CD4-positive, alpha-beta T cell treated with Interleukin-12 subunit alpha and Interleukin-12 subunit beta, for 1 hour (primary cell): ENCODE results near the gene MYO1B.

Experiments
- DNase-seq: peaks from one replicate; pipeline ENCODE4 v3.0.0-alpha.2; 2020

MYO1B gene

DNA sequence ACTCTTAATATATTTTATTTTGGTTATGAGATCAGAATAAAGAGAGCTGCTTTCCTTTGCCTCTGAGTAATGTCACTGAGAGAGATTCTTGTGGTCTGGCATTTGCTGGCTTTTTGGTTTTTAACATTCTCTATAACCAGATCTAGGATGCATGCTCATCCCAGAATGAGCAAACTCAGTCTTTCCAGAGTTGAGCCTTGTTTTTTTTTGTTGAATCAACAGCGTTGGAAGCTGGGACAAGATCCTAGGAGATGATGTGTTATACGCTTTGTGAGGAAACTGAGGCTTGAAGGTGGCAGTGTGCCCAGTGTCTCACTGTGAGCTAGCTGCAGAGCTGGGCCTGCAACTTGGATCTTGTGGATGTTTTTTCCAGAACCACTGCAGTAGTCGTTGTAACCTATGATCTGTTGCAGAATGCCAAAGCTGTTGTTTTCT, 19.5 kb downstream of the MYO1B start:
- DNase-seq, result no peak

DNA sequence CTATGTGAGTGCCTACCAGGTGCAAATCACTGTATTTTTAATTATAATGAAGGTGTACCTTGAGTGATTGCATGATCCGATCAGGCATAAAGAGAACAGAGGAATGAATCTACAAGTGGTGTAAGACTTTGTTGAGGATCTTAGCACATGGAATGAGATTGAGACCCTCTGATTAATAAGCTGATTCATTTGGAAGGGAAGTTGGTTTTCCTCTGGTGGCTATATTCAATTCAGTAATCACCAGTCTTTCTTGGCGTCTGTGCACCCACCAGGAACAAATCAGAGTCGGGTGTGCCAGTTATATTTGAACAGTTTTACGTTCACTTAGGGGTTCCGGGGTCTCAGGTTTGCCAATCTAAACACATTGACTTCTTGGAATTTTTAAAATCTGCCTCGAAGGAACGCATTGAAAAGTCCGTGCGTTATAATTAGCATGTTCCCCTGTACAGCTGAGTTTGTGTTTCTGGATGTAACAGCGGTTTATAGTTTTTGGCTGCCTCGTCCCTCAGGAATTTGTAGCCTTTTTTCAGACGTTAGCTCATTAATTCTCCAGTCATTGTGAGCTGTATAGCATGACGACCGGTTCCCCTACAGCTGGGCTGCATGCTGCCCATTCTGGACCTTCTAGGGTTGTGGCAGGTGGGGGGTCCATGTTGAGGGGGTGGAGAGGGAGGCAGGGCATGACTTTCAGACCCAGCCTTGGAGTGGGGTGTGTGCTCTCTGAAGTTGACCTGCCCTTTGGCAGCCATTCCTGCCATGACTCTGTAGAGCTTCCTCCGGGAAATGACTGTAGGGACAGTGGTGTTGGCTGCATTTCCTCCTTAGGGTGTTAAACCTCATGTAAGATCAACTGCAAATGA, 20.3 kb downstream of the MYO1B start:
- no peak for DNase-seq

DNA sequence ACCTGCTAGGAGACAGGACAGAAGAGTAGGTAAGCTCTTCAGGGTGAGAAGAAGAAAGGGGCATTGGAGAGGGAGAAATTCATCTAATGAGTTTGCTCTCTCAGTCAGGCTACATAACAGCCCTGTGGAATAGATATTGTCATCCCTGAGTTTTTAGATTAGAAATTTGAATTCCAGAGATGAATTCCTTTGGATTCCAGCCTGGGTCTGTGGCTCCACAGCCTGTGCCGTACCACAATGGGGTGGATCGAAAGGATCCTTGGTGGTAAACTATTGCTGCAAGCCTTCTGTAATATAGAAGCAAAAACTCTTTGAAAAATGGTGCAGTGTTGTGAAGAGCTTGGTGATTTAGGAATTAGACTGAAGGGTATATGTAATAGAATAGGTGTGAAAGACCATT, 21.0 kb downstream of the MYO1B start:
- no peak for DNase-seq

DNA sequence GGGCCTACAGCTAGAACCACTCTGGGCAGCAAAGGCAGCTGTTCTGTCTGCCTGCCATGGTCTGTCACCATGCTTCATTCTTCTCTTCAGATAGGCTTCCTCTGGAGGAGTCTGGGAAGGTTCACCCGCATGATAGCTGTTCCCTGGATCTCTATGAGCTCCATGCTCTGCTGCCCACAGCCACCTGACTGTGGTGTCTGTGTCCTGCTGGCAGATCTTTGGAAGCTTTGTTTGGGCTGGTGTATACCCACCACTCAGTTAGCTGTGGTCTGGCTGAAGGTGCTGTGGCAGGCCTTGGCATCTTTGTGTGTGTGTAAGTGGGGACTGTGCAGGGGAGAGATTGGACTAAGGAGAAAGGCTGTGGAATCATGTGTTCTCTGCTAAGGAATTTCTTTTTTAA, 23.4 kb downstream of the MYO1B start:
- DNase-seq, result no peak

DNA sequence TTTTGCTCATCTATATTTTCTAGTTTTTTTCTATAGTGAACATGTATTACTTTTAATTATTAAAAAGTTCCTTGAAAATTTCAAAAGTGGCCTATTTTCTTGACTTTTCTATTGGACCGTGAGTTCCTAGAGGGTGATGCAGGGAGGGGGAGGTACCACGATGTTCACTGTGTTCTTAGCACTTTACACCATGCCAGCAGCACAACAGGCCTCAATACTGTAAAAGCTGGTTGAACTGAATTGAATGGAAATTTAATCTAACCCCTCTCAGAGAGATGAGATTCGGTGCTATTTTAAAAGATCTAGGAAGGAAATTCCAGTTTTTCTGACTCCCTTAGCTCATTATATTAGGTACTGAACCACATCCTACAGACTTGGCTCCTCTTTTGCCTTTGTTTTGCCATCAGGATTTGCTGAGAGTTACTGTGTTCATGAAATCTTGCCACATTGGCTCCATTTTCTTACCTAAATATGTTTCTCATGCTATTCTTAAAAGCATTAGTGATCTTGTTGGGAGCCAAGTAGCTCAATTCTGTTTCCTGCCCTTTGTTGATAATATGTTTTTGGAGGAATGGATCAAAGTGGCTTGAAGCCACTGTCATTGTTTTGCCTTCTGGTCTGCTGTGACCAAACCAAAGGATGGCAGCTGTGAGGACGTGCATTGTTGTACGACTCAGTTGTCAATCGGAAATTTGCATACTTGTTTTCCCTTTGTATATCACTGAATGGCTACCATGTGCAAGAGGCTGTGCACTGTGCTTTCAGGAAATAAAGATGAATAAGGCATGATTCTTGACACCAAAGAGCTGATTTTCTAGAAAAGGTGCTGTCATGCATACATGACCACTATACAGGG, 25.3 kb downstream of the MYO1B start:
- DNase-seq, result no peak

DNA sequence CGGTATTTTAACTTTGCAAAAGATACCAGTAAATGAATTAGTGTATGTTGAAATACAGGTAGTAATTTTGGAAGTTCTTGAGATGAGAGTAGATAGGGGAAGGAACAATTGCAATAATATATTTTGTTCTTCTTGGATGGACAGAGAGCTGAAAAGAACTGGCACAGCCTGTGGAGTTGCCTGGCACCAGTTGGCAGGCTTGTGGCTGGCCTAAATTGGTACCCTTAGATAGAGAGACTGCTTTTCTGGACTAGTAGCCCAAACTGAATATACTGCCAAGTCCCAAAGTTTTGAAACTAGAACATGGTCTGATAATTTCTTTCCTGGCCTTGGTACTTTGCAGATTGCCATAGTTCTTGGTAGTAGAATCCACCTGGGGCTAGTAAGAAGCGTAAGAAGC, 26.9 kb downstream of the MYO1B start:
- no peak for DNase-seq

DNA sequence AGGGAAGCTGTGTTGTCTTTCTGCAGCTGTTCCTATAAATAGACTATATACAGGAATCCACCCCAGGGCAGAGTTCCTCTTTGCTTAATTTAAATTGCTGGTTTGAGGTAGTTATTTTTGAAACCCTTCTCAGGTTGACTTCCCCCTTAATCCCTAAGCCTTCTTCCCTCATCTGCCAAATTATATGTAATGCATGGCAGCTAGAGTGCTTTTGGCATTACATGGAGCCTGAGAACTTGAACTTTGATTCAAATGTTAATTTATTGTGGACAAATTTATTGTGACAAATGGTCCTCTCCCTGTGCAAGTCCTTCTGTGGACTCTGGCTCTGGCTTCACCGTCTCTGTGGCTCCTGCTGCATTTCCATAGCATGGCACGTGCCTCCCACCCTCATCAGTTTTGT, 29.2 kb downstream of the MYO1B start:
- DNase-seq, result no peak

DNA sequence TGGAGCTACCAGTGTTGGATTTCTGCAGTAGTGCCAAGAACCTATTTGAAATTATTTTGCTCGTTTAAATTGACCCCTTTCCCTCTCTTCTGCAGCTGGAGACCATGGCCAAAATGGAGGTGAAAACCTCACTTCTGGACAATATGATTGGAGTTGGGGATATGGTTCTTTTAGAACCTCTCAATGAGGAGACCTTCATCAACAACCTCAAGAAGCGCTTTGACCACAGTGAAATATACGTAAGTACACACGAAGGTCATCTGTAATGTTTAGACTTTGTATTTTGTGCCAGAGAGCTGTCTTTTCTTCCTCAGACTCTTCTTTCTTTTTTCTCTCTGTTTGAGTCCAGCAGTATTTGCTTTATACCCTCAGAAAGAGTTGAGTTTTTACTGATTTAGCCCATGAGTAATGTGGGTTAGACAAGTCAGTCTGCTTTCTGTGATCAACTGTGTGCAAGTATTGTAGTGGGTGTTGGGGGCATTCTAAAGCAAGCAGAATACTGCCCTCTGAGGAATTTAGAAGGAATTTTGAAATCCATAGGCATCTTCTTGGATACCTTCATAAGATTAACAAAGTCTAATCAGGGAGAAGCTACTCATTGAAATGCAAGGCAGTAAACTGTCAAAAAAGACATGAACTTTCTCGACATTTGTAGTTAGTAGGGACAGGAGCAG, 31.7 kb downstream of the MYO1B start:
- DNase-seq, result no peak

DNA sequence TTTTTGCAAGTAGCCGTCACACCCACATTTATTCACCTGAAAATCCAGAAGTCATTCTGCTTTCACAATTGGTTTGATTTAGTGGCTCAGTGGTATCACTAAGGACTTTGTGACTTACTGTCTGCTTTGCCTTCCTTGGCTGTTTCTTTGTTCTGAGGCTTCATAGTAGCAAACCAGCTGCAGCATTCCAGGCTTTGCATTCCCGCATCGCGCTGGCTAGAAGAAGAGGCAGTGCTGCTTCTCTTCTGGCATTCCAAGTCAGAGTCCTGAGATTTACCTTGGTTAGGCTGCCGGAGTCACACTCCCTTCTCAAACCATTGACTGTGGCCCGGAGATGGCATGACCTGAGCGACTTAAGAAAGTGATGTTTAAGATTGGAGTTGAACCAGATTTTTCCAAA, 35.1 kb downstream of the MYO1B start:
- no peak for DNase-seq

DNA sequence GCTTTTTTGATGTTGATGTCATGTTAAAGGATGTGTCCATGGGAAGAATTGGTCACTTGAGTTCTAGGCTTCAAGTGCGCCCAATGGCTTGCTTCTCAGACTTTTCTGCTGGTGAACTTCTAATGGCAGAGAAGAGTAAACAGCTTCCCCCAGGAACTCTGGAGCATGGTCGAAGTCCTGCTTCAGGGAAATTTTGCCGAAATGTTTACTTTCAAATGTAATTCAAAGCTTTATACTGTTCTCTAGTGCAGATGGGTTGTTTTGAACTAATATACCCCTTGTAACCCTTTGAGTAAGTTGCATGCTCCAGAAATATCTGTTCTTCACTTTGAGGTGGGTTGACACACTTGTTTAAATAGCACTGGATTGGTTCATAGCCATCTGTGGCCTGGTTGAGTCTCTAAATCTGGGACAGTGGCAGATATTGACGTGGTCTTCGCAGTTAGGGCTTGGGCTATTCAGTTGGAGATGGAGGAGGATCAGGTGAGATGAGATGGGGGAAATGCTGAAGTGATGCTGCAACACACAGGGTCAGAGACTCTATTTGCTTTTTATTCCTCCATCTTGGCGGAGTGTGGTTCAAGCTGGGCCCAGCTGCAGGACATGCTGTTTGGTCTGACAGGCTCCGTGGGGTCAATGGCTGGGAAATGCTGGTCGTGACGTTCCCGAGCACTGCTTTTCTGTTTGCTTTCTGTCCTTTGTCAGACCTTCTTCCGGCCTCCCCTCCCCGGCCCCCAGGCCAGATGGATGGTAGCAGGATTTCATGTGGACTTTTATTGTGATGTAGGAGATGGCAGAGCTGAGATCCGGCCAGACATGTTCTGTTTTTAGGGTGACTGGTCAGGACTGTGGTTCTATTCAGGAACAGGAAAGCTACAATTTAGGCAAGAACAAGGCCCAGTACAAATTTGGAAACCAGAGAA, 35.9 kb downstream of the MYO1B start:
- no peak for DNase-seq

DNA sequence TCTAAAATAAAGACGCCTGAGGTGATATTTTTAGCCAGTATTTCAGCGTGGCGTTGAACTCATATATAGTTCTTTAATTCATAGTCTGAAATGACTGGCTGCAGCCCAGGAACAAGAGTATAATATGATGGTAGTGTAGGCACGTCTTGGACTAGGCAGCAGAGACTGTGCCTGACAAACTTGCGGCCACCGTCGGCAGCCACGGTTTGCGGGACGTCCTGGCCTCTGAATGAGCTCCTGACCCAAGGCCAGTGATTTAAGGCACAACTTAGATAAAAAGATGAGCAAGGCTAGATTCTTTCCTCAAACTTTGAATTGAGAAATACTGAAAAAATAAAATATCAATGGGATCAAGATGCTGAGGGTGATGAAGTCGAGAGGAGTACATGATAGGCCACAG, 40.0 kb downstream of the MYO1B start:
- DNase-seq, result no peak

DNA sequence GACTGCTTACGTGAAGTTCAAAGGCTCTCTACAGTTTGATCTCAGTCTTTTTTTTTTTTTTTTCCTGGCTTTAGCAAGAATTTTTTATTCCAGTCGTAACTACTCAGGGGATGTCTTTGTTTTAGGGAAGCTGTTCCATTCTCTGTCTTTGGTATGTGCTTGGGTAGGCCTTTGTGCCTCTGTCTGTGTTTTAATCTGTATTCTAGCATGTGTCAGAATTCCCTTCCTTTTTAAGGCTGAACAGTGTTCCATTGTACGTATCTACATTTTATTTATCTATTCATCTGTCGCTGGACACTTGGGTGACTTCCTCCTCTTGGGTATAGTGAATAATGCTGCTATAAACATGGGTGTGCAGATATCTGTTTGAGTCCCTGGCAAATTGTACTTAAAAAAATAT, 42.6 kb downstream of the MYO1B start:
- no peak for DNase-seq

DNA sequence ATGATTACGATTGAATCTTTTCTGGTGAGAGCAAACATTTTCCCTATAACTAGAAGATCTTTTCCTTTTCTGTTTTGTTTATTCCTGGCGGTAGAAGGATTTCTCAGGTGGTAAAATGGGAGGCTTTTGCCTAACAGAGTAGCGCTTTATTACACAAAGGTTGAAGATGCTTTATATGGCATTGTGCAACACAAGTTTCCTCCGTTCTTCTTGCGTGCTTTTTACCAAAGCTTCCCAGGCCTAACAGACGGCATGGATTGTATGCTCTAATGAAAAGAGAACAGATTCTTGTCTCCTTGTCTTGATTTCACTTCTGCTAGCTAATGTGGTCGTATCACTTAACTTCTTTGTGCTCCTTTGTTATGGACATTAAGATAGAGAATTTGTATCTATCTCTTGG, 43.8 kb downstream of the MYO1B start:
- DNase-seq, result no peak

DNA sequence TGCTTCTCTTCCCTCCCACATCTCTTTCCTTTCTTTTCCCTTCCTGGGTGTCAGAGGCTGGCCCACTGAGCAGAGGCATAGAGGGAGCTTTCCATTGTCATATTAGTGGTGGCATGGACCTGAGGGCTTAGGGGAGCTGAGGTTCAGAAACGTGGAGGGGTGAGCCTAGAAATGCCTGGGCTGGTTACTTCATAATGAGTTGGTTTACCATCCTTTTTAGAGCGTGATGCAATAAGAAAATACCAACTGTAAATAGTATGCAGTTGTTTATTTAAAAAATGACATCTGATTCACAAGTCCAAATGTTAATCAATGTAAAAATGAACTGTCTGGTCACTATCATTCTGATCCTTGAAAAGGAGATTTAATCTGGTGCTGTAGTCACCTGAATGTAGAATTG, 46.3 kb downstream of the MYO1B start:
- DNase-seq, result no peak

DNA sequence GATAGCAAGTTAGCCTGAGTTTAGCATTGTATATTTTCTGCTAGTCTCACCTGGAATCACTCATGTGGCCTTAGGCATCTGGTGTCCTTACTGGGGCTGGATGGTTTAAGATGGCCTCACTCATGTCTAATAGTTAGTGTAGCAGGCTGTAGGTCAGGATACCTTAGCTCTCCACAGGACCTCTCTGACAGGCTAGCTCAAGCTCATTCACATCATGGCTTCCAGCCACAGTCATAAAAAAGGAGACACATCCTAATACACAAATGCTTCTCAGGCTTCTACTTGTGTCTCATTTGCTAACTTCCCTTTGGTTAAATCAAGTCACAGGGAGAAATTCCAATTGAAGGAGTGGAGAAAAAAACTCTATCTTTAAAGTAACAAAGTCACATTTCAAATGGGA, 47.7 kb downstream of the MYO1B start:
- DNase-seq, result no peak

DNA sequence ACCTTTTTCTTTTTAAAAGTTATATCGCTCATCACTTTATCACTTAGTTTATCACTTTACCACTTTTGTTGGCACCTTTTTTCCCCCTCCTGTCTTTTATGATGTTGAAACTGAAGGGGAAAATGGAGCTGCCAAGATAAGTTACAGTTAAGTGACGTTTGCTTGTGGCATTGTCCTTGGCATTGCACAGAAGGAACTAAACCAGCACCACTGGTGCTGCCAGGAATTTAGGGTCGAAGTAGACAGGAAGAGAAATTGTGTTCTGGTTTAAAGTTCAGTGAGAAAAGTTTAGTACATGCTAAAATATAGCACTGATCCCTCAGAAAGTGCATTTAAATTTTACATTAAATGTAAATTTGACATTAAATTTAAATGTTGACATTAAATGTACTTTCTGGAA, 49.9 kb downstream of the MYO1B start:
- no peak for DNase-seq

DNA sequence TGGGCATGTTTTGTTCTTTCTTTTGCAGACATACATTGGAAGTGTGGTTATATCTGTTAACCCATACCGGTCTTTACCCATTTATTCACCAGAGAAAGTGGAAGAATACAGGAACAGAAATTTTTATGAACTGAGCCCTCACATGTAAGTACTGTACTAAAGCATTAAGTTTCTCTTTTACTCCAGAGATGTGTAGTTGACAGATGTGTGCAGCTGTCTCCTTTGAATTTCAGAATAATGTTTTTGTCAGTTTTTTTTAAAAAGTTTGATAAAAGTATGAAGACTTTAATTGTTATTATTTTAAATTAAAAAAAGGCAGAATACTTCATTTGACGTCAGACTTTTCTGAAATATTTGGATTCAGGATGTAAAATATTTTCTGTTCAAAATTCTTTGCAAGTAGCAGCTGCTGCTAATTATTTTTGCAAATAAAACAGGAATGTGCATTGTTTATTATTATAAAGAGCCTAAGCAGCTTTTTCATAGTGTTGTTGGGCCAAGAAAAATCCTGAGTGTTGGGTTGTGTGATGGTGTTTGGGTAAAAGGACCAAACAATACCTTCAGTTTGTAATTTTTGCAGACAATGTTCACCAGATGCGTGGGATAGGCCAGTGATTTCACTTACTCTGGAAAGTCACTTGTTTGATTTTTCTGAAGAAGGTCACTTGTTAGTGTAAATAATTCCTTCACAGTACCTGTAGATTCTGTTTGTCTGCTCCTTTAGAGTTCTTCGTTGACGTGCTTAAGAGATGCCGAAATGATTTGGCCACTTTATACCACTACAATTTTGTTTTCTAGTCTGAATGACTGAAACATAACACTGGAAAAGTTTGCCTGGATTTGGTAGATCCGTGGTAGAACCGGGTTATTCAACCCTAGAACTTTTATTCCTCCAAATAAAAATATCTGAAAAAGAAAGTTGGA, 51.1 kb downstream of the MYO1B start:
- DNase-seq, result no peak

DNA sequence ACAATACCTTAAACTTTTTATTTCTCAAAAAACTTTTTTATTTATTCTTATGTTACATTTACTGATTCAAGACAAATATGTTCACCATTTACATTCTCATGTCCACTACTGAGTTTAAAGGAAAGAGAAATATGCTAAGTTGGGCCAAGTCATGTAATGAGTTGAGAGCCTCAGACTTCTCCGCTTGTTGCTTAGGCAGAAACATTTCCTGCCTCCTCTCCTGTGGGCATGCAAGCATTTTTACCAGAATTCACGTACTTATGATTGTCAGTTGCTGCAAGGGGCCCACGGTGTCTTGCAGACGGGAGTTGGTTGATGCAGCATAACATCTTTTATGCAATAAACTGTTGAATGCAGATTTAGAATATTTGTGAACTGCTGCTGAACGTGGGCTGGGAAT, 51.8 kb downstream of the MYO1B start:
- no peak for DNase-seq

DNA sequence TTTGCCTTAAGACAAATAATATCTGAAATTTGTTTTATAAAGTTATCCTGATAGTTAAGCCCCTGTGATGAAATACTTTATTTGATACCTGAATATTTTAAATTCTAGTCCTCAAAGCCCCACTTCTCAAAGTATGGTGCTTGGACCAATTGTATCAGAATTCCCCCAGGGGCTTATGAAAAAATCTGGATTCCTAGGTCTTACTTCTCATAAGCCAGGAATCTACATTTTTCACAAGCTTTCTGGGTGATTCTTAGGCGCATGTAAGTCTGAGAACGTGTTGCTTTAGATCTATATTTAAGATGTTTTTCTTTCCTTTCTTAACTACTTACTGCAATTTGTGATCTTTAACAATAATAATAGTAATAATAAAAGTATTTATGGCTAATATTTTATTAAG, 53.1 kb downstream of the MYO1B start:
- no peak for DNase-seq

DNA sequence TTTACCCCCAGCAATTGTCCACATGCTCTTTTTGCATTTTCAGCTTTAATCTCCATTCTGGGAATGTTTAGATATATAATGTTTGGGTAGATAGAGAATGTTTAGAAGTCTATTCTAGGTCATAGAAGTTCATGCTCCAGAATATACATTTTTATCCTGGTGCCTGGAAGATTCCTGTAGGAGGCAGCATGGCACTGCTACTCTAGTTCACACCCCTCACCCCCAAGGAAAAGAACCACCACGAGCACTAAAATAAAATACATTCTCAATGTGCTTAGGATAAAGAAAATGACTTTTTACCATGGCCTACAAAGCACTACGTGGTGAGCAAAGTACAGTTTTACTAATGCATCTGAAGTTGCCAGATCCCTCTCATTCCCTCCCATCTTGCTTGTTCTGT, 53.8 kb downstream of the MYO1B start:
- no peak for DNase-seq

DNA sequence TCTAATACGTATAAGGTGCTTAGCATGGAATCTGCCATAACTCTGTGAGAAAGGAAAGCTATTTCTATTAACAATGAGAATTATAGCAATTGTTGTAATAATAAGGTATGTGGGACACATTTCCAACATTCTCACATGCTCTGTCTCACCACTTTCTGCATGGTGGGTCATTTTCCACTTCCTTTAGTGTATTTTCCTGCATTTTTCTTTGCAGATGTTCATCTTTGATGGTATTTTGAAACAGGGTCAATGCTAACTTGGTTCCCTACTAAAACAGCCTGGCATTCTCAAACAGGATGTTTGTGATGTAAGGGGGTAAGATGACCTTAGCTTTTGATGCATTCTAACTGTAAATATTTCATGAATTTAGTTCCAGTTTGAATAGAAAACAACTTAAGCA, 54.7 kb downstream of the MYO1B start:
- no peak for DNase-seq
